LNCAP (cell line): ENCODE measurements around the gene RDH14.

Experiments used
- CTCF ChIP-seq: fragments of 450-650 bp; IDR thresholded peaks from 2 replicates; pipeline ENCODE4 v1.5.1; 2017; ENCODE audit warnings: mild to moderate bottlenecking

RDH14 gene

GRCh38 chr2:18522484-18523146, 37.8 kb downstream of the RDH14 start:
- TF ChIP-seq CTCF, result no peak

GRCh38 chr2:18520451-18521425, 39.7 kb downstream of the RDH14 start:
- TF ChIP-seq CTCF, result peak; percentile 84

- TF ChIP-seq CTCF, result no peak
Measured at GRCh38 chr2:18519914-18520450, 40.5 kb downstream of the RDH14 start.

GRCh38 chr2:18518116-18519111, 42.0 kb downstream of the RDH14 start:
- no peak for TF ChIP-seq CTCF

- TF ChIP-seq CTCF, result no peak
Measured at GRCh38 chr2:18517386-18517785, 43.1 kb downstream of the RDH14 start.

- TF ChIP-seq CTCF, result no peak
Measured at GRCh38 chr2:18516112-18516511, 44.3 kb downstream of the RDH14 start.
